Measurements from ENCODE around the gene MBL2. TPM values are rescaled to one million over a fixed set of nuclear protein-coding genes. Genes with fewer than 3 reads are reported as not detected.

MBL2 gene
- total RNA-seq, 1 donor from 2014 or later: not detected

GRCh38 chr10:52783726-52784125, 11.1 kb upstream of the MBL2 start:
- Mint-ChIP-seq H3K4me1 (peaks cover 4% of the 10 kb centered on the region), H3K27ac (ENCODE audit: unreplicated experiment) (no peak overlapping the region), H3K9me3 (peaks cover 4% of the 10 kb centered on the region), H3K27me3 (ENCODE audit: low read depth) (no peaks in the 10 kb centered on the region), H3K4me3 (no peak overlapping the region), H3K36me3 (ENCODE audit: low read depth) (no peaks in the 10 kb centered on the region)
- TF ChIP-seq, protein P1, sequence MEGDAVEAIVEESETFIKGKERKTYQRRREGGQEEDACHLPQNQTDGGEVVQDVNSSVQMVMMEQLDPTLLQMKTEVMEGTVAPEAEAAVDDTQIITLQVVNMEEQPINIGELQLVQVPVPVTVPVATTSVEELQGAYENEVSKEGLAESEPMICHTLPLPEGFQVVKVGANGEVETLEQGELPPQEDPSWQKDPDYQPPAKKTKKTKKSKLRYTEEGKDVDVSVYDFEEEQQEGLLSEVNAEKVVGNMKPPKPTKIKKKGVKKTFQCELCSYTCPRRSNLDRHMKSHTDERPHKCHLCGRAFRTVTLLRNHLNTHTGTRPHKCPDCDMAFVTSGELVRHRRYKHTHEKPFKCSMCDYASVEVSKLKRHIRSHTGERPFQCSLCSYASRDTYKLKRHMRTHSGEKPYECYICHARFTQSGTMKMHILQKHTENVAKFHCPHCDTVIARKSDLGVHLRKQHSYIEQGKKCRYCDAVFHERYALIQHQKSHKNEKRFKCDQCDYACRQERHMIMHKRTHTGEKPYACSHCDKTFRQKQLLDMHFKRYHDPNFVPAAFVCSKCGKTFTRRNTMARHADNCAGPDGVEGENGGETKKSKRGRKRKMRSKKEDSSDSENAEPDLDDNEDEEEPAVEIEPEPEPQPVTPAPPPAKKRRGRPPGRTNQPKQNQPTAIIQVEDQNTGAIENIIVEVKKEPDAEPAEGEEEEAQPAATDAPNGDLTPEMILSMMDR (conservative IDR thresholded peaks at IDR 0.05): no peak
- DNase-seq (ENCODE audit: low read depth, low spot score): no peak

DNA sequence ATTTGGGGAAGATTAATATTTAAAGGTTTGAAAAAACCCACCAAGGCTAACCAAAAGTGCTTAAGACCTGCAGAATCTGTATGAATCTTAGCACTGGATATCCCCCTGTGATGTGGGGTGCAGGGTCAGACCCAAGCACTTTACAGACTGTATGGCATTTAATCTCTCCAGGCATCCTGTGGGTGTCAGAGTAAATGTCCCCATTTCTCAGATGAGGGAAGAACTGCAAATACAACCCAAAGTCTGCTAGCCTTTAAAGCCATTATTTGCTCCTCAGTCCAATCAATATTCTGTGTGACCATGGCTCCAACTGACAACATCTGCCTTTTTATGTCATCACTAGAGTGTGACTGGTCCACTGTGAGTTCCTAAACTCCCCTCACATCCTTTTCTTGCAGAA, 10.0 kb upstream of the MBL2 start:
- DNase-seq (ENCODE audit: low read depth, low spot score): no peak
- Mint-ChIP-seq H3K4me3 (no peak overlapping the region), H3K9me3 (peaks cover 4% of the 10 kb centered on the region), H3K27ac (ENCODE audit: unreplicated experiment) (no peak overlapping the region), H3K36me3 (ENCODE audit: low read depth) (no peaks in the 10 kb centered on the region), H3K27me3 (ENCODE audit: low read depth) (no peaks in the 10 kb centered on the region), H3K4me1 (peaks cover 4% of the 10 kb centered on the region)
- TF ChIP-seq, protein P1 (conservative IDR thresholded peaks at IDR 0.05): no peak

DNA sequence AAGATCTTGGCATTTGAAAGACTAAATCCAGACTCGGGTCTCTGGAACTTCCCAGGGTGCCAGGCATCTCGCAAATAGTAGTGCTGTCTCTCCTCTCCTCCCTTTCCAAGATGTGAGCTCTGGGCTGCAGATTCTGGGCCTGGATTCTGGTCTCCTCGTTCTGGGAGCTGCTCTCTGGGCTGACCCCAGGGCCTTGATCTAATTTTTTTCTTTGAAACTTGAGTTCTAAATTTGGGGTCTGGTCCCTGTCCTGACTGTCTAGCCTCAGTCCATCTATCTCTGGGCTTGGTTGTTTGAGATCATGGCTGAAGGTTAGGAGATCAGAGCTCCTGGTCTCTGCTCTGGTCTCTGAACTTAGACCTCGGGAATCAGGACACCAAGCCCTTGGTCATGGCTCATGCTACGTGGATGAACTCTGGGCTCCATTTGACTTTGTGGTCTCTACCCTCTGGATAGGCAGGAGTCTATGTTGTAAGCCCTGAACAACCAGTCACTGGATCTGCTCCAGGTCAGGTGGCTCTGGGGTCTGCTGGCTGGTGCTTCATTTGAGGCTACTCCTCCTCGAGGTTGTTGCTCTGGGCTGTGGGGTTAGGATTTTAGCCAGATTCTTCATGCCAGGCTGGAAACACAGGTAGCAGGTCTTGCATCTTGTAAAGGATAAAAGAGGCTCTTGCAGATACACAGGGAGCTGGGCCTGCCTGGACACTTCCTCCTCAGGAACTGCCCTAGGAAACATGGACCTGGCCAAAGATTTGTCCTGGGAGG, 8.0 kb upstream of the MBL2 start:
- H3K27me3 Mint-ChIP-seq (ENCODE audit: low read depth): no peaks in the 10 kb centered on the region
- TF ChIP-seq, protein P1 (conservative IDR thresholded peaks at IDR 0.05): no peak
- peaks cover 4% of the 10 kb centered on the region for H3K9me3 Mint-ChIP-seq
- H3K4me1 Mint-ChIP-seq: peaks cover 4% of the 10 kb centered on the region
- H3K36me3 Mint-ChIP-seq (ENCODE audit: low read depth): no peaks in the 10 kb centered on the region
- H3K27ac Mint-ChIP-seq (ENCODE audit: unreplicated experiment): no peak overlapping the region
- H3K4me3 Mint-ChIP-seq: no peak overlapping the region
- DNase-seq (ENCODE audit: low read depth, low spot score): no peak

- Mint-ChIP-seq H3K27ac (ENCODE audit: unreplicated experiment) (no peak overlapping the region), H3K36me3 (ENCODE audit: low read depth) (no peaks in the 10 kb centered on the region), H3K4me1 (peaks cover 4% of the 10 kb centered on the region), H3K27me3 (ENCODE audit: low read depth) (no peaks in the 10 kb centered on the region), H3K9me3 (peaks cover 4% of the 10 kb centered on the region), H3K4me3 (no peak overlapping the region)
- TF ChIP-seq, protein P1 (conservative IDR thresholded peaks at IDR 0.05): peak; percentile 95
- peak; percentile 90 for DNase-seq (ENCODE audit: low read depth, low spot score)
Observed at GRCh38 chr10:52779541-52780390, 7.2 kb upstream of the MBL2 start.

- DNase-seq (ENCODE audit: low read depth, low spot score): no peak
- H3K4me3 Mint-ChIP-seq: no peak overlapping the region
- peaks cover 6% of the 10 kb centered on the region for H3K9me3 Mint-ChIP-seq
- H3K27me3 Mint-ChIP-seq (ENCODE audit: low read depth): no peaks in the 10 kb centered on the region
- TF ChIP-seq, protein P1 (conservative IDR thresholded peaks at IDR 0.05): peak; percentile 41
- no peak overlapping the region for H3K27ac Mint-ChIP-seq (ENCODE audit: unreplicated experiment)
- peaks cover 4% of the 10 kb centered on the region for H3K4me1 Mint-ChIP-seq
- H3K36me3 Mint-ChIP-seq (ENCODE audit: low read depth): no peaks in the 10 kb centered on the region
Observed at GRCh38 chr10:52778511-52779392, 6.2 kb upstream of the MBL2 start.

Data from neural crest cell (in vitro differentiated cells).